Spinal cord (tissue), 4 donors: ENCODE data around the gene PI4KB. TPM values are rescaled to one million over a fixed set of nuclear protein-coding genes. Genes with fewer than 3 reads are reported as not detected.

Experiments
- polyA plus RNA-seq, 2 donors: library from polyadenylated mRNA; unstranded; fragments of 120-200 nt; gene quantifications; one replicate each; pipeline ENCODE4 v1.2.1, GENCODE V29; 2013; ENCODE audit not compliant: insufficient read length in 2 of 2
- small RNA-seq: library from RNA; depleted of rRNA; stranded (forward); fragments of <200 nt; gene quantifications from one replicate; pipeline ENCODE3, GENCODE V24; 2014; ENCODE audit warnings: low replicate concordance
- total RNA-seq, 2 donors: library from RNA; depleted of rRNA in 1 of 2; stranded (reverse); fragments of 120-200 nt in 1 of 2; fragments of >200 nt in 1 of 2; gene quantifications; one replicate each; pipeline versions ENCODE4 v1.2.3 to v1.2.4, GENCODE V29; 2013 to 2014

PI4KB gene
- total and polyA plus RNA-seq, 4 donors, result 37.9 to 79.0 (median 60.0) TPM

Small RNA genes within 50 kb of the gene (small RNA-seq; reads per million reads assigned to genes)
- 0.65 reads per million, percentile 66 among the genes with 10 or more reads in this experiment for gene RN7SL444P

Other genes starting within 250 kb of the PI4KB start
- 10 to 100 TPM; 10.2 to 16.4 TPM for gene SEMA6C, start 180.8 kb downstream of the PI4KB start, total RNA-seq
- gene SEMA6C, start 180.8 kb downstream of the PI4KB start, polyA plus RNA-seq, result 10 to 100 TPM; 34.6 to 47.8 TPM
- 1 to 10 TPM; 4.5 to 5.5 TPM for gene TNFAIP8L2, start 170.8 kb downstream of the PI4KB start, total RNA-seq
- 1 to 10 TPM; 3.2 to 3.9 TPM for gene TNFAIP8L2, start 170.8 kb downstream of the PI4KB start, polyA plus RNA-seq
- gene LYSMD1, start 161.5 kb downstream of the PI4KB start, total RNA-seq, result 10 to 100 TPM; 12.9 to 19.1 TPM
- 10 to 100 TPM; 17.9 to 18.7 TPM for gene LYSMD1, start 161.5 kb downstream of the PI4KB start, polyA plus RNA-seq
- gene SCNM1, start 161.3 kb downstream of the PI4KB start, total RNA-seq, result 10 to 100 TPM; 26.1 to 59.3 TPM
- 10 to 100 TPM; 54.8 to 55.8 TPM for gene SCNM1, start 161.3 kb downstream of the PI4KB start, polyA plus RNA-seq
- gene TMOD4, start 151.4 kb downstream of the PI4KB start, total RNA-seq, result not detected
- 1 to 10 TPM in 1 of 2 donors, not detected in 1; 1.2 TPM for gene TMOD4, start 151.4 kb downstream of the PI4KB start, polyA plus RNA-seq
- 10 to 100 TPM; 38.6 to 67.7 TPM for gene VPS72, start 137.2 kb downstream of the PI4KB start, total RNA-seq
- 10 to 100 TPM; 91.6 to 93.0 TPM for gene VPS72, start 137.2 kb downstream of the PI4KB start, polyA plus RNA-seq
- gene PIP5K1A, start 128.9 kb downstream of the PI4KB start, total RNA-seq, result 10 to 100 TPM; 44.0 to 59.3 TPM
- gene PIP5K1A, start 128.9 kb downstream of the PI4KB start, polyA plus RNA-seq, result 10 to 100 TPM; 34.9 to 50.9 TPM
- gene PSMD4, start 72.7 kb downstream of the PI4KB start, total RNA-seq, result 100 to 1,000 TPM; 108 to 211 TPM
- 100 to 1,000 TPM; 178 to 181 TPM for gene PSMD4, start 72.7 kb downstream of the PI4KB start, polyA plus RNA-seq
- 10 to 100 TPM in 1 of 2 donors, 1 to 10 TPM in 1; 9.6 to 14.1 TPM for gene ZNF687, start 45.1 kb downstream of the PI4KB start, total RNA-seq
- gene ZNF687, start 45.1 kb downstream of the PI4KB start, polyA plus RNA-seq, result 10 to 100 TPM; 19.8 to 24.9 TPM
- 10 to 100 TPM; 36.9 to 53.1 TPM for gene RFX5, start 19.8 kb upstream of the PI4KB start, total RNA-seq
- gene RFX5, start 19.8 kb upstream of the PI4KB start, polyA plus RNA-seq, result 10 to 100 TPM; 38.0 to 45.5 TPM
- gene SELENBP1, start 45.3 kb upstream of the PI4KB start, total RNA-seq, result 100 to 1,000 TPM in 1 of 2 donors, 10 to 100 TPM in 1; 36.2 to 147 TPM
- 10 to 100 TPM; 13.6 to 40.5 TPM for gene SELENBP1, start 45.3 kb upstream of the PI4KB start, polyA plus RNA-seq
- gene PSMB4, start 72.2 kb upstream of the PI4KB start, total RNA-seq, result 100 to 1,000 TPM; 247 to 298 TPM
- gene PSMB4, start 72.2 kb upstream of the PI4KB start, polyA plus RNA-seq, result 100 to 1,000 TPM; 274 to 285 TPM
- 10 to 100 TPM; 56.0 to 76.0 TPM for gene POGZ, start 132.1 kb upstream of the PI4KB start, total RNA-seq
- gene POGZ, start 132.1 kb upstream of the PI4KB start, polyA plus RNA-seq, result 100 to 1,000 TPM in 1 of 2 donors, 10 to 100 TPM in 1; 86.3 to 102 TPM
- 1 to 10 TPM; 2.4 to 4.1 TPM for gene CGN, start 184.0 kb upstream of the PI4KB start, total RNA-seq
- gene CGN, start 184.0 kb upstream of the PI4KB start, polyA plus RNA-seq, result 10 to 100 TPM in 1 of 2 donors, 1 to 10 TPM in 1; 6.9 to 14.1 TPM
- 1 to 10 TPM; 5.8 to 6.3 TPM for gene TUFT1, start 212.9 kb upstream of the PI4KB start, total RNA-seq
- 1 to 10 TPM; 6.4 to 9.7 TPM for gene TUFT1, start 212.9 kb upstream of the PI4KB start, polyA plus RNA-seq